GM21390 (cell line): Measurements from ENCODE around the gene SEMA5A.

Source experiments
- ATAC-seq: cut with Tn5 transposase; IDR thresholded peaks from one replicate; pipeline ENCODE4 v1.9.1; 2021; ENCODE audit not compliant: unreplicated experiment

Gene SEMA5A

DNA sequence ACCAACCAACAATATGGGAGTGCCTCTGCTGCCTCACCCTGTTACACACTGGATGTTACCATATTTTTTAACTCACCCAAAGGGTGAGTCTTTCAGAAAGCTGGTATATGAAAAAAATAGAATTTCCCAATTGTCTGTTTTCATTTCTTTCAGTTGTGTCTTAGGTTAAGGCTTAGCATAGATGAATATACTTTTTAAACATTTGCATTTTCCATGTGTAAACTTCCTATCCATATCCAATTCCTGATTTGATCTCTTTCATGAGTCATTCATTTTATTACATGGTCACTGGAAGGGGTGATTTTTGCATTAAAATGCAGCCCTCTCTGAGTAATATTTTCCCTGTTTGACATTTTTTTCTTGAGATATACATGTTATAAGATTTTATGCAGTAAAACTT, 406.5 kb downstream of the SEMA5A start:
- no peak for ATAC-seq

DNA sequence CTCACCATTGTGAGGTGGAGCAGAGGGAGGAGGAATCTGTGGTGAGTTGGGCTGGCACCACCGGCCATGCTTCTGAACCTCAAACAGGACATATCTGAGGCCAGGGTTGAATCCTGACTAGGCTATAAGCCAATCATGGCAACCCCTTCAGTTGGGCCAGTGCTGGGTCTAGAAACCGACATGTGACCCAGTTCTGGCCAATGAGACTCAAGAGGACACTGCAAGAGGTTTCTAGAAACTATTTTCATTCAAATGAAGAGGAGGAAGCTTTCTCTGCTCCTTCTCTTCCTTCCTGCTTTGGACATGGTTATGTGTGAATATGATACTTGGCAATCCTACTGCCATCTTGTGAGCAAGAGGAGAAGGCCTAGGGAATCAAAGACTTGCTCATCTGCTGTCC, 417.7 kb downstream of the SEMA5A start:
- ATAC-seq, result no peak

- no peak for ATAC-seq
These were observed 419.4 kb downstream of the SEMA5A start for GRCh38 chr5:9126490-9126889.

GRCh38 chr5:9125852-9126251, 420.0 kb downstream of the SEMA5A start:
- ATAC-seq, result peak; percentile 83

GRCh38 chr5:9124838-9125237, 421.0 kb downstream of the SEMA5A start:
- no peak for ATAC-seq

GRCh38 chr5:9124071-9124470, 421.8 kb downstream of the SEMA5A start:
- no peak for ATAC-seq

DNA sequence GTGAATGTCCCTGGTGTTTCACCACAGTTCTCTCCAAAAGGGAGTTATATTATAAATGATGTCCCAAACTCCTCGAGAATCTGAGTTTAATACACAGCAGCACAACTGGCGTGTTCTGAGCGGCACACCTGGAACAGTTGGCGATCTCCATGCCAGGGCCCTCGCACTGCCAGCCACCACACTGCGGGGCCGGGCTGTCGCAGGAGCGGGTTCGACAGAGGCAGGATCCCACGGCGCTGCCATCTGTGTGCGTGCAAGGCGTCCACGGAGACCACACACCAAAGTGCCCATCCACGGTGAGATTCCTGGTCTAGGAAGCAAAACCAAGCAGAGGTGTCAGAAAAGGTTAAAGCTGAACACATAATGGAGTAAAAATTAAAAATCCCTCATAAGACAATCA, 423.3 kb downstream of the SEMA5A start:
- no peak for ATAC-seq

DNA sequence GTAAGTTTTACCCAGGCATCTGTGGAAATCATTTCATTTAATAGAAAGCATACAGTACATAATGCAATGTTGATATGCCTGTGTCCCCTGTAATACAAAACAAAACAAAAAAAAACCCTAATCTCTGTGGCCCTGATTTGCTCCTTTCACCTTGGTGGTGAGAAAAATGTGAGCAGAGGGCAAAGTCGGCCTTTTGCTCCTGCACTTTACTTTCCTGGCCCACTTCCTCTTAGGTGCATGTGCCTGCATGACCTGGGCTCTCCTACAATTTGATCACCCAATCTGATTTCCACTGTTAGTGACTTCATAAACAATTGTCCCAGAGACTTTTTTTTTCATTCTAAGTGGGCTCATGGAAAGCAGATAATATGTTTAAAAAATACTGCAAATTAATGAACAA, 424.3 kb downstream of the SEMA5A start:
- no peak for ATAC-seq

DNA sequence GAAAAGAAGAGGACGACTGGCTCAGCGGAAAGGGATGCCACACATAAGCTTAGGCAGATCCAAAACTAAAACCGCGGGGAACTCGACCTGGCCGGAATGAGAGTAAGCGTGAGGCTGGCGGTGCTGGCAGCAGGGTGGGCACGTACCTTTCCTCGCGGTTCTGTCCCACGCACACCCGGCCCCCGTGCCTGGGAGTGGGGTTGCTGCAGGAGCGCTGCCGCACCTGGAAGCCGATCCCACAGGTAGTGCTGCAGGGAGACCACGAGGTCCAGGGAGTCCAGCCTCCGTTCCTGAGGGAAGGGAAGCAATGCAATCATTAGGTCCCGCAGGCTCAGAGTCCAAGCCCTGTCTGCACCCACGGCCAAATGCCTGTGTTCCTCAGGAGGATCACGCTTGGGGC, 427.0 kb downstream of the SEMA5A start:
- no peak for ATAC-seq

- no peak for ATAC-seq
These were observed 430.8 kb downstream of the SEMA5A start for GRCh38 chr5:9115093-9115492.

DNA sequence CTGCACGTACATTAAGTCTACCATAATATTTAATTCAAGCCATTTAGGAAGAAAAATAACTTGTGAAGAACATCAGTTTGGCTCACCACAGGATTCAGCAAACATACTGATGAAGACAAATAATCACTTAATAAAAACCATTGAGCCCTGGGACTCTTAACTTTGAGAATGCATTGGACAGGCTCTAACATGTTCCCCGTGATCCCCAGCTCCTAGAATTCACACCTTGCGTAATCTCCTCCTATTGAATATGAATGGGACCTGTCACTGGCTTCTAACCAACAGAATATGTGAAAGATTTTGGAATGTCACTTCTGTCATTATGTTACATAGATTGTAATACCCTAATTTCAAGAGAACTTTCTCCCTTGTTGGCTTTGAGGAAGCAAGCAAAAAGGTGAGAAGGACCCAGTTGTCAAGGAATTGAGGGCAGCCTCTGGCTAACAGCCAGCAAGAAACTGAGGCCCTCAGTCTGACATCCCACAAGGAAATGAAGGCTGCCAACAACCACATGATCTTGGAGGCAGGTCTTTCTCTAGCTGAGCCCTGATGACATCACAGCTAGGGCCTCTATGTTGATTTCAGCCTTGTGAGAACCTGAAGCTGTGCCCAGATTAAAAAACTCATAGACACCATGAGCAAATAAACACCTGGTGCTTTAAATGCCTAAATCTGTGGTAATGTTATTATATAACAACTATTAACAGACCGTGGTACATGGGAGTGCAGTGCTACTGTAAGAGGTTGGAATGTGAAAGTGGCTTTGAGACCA, 433.2 kb downstream of the SEMA5A start:
- ATAC-seq, result no peak

DNA sequence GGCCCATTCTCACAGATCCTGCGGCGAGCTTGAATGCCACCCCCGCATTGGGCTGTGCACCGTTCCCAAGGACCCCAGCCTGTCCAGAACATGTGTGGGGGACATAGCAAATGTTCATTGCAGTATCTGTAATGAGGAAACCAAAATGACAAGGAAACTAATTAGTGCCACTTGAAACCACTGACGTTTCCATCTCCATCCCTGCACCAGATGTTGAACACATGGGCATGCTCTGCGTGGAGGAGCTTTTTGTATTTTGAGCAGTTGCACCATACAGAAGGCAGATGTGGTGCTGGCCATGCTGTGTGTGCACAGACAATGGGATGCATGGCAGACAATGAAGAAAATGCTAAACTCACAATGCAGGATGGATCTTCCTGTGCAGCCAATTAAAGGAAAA, 437.7 kb downstream of the SEMA5A start:
- ATAC-seq, result no peak

DNA sequence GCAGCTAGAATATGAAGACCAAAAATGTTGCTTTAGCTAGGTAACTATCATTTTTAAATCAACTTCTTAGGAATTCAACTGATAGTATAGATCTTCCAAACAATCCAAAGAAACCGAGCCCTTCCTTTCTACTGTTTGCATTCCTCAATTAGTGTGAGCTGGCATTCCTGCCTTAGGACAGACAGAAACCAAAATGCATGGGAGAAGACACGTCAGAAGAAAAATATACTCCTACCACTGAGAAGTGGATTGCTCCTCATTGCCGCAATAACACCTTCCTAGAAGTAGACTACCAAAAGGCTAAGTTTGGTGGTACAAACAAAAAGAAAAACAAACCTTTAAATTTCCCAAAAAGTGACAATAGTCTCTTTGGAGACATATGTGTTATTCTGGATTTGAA, 440.0 kb downstream of the SEMA5A start:
- ATAC-seq, result no peak

DNA sequence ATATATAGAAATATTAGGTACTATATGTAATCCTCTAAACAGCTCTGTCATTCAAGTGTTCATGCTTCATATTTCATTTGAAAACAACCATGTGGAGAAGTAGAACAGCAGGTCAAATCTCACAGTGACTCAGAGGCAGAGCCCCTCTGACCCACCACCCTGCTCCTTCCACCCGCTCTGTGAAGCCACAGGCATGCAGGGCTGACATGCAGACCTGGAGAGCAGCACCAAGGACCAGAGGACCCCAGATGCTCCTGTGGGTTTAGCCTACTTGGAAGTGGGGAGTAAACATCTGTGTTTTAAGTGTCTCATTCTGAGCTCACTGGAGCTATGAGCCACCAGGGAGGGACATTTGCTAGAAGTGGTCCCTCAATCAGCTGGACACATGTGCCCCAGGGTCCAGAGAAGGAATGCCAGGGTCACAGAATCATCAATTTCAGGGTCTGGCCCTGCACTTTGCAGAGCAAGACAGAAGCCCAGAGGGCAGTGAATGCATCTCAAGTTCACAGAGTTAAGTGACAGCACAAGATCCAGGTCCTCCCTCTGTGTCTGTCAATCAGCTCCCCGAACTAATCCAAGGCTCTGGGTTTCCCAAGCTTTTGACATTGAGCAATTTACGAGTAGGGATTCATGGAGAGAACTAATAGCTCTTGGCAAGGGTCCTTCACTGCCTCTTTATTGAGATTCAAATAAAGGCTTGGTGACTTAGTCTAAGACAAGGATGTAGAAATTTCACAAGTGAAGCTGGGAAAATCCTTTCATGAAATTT, 441.1 kb downstream of the SEMA5A start:
- no peak for ATAC-seq

- ATAC-seq, result no peak
These were observed 442.6 kb downstream of the SEMA5A start for GRCh38 chr5:9103290-9103689.

DNA sequence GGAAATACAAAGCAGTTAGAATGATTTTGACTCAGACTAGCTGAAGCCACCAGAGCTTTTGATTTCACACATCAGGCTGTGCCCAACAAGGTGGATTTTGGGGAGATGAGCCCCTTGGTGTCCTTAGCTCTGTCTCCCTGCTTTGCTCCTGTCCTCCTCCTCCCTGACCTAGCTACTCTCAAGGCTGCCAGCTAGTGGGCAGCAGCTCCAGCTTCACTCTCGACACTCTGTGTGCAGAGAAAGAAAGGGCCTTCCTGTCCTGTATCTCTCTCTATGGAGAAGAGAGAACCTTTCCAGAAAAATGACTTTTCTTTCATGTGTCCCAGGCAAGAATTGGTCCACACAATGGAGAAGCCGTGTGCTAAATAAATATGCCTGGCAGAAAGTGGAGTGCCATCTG, 446.2 kb downstream of the SEMA5A start:
- ATAC-seq, result no peak

- no peak for ATAC-seq
These were observed 446.9 kb downstream of the SEMA5A start for GRCh38 chr5:9098990-9099389.

- ATAC-seq, result no peak
These were observed 451.3 kb downstream of the SEMA5A start for GRCh38 chr5:9094582-9094981.

- ATAC-seq, result no peak
These were observed 453.8 kb downstream of the SEMA5A start for GRCh38 chr5:9091896-9092662.

DNA sequence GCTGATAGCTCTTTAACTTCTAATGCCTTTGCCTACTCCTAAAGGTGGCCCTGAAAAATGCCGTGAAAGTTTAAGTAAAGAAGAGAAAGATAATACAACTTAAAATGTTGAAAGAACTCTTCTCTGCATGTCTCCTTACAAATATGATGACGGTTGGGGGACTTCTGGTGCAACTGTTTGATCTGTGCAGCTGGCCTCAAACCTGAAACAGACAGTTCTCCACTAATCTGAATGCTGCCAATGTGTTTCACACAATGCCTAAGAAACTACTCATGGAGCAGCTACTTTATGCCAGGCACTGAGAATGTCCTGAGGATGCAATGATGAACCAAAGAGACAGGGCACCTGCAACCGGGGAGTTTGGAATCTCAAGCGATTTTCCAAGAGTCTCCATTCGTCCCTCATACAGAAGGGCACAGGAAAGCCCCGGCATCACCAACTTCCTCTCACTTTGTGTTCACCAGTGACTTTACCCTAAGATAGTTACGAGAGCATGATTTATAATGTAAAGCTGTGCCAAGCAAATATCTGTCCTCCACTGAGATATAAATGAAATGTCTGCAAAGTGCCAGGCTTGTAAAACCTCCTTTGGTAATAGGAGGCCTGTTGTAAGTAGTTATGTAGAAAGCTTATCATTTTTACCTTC, 455.4 kb downstream of the SEMA5A start:
- no peak for ATAC-seq

DNA sequence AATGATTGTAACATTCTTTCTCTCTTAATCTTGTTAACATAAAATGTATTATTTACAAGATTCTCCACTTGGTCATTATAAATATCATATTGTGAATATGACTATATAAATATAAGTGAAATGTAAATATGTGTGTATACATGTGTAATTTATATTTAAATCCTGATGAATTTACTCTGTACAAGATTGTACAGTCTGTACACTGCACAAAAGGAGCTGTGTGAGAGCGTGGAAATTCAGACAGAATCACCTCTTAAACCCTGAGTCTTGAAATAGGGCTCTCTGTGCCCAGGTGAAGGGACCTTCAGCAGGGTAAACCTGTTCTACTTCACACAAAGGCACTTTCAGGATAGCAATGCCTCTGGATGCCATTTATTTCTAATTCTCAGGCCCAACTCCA, 456.0 kb downstream of the SEMA5A start:
- ATAC-seq, result no peak
